GM23338 (cell line): ENCODE data around the gene KCNAB2. TPM values are rescaled to one million over a fixed set of nuclear protein-coding genes. Genes with fewer than 3 reads are reported as not detected.

Source experiments
- ETS1 ChIP-seq: IDR thresholded peaks from 2 replicates; pipeline ENCODE4 v1.6.1; 2016; ENCODE audit warnings: antibody characterized with exemption
- JUNB ChIP-seq: IDR thresholded peaks from one replicate; pipeline ENCODE4 v1.6.1; 2016; ENCODE audit warnings: antibody characterized with exemption; ENCODE audit not compliant: unreplicated experiment
- POLR2AphosphoS5 ChIP-seq: IDR thresholded peaks from 2 replicates; pipeline ENCODE4 v1.6.1; 2016; ENCODE audit warnings: antibody characterized with exemption, low read depth
- ZNF462 ChIP-seq: fragments of 250-450 bp; sonication (Bioruptor Pico); IDR thresholded peaks from 2 replicates; pipeline ENCODE4 v1.5.0; 2020; ENCODE audit warnings: mild to moderate bottlenecking, moderate library complexity
- polyA plus RNA-seq: library from polyadenylated mRNA; unstranded; fragments of >200 nt; fragmentation: Nextera tagmentation; extraction: Ambion mirVana; gene quantifications from 2 replicates; pipeline ENCODE4 v1.2.1, GENCODE V29; 2016
- total RNA-seq: library from RNA; depleted of rRNA; stranded (reverse); fragments of >200 nt; shearing (Covaris generic); gene quantifications from 2 replicates; pipeline ENCODE4 v1.2.3, GENCODE V29; 2014; rRNA removed

KCNAB2 gene
- total and polyA plus RNA-seq, 2 experiments from 2014 or later: 3.0 to 3.7 TPM

- TF ChIP-seq ZNF462 (CRISPR knock-in tag): no peak
- TF ChIP-seq JUNB: no peak
- no peak for TF ChIP-seq ETS1
- no peak for TF ChIP-seq POLR2AphosphoS5
Measured at GRCh38 chr1:6150006-6150938, 104.6 kb downstream of the KCNAB2 start (continued).

Other genes starting within 250 kb of the KCNAB2 start
- 8.6 and 12.4 TPM in 2 replicates for gene NPHP4, start 53.5 kb upstream of the KCNAB2 start, total RNA-seq
- gene NPHP4, start 53.5 kb upstream of the KCNAB2 start, polyA plus RNA-seq: 2.4 and 2.5 TPM in 2 replicates
- 1.0 and 1.4 TPM in 2 replicates for gene CHD5, start 134.4 kb downstream of the KCNAB2 start, total RNA-seq
- 0.32 and 0.45 TPM in 2 replicates for gene CHD5, start 134.4 kb downstream of the KCNAB2 start, polyA plus RNA-seq
- 145 and 149 TPM in 2 replicates for gene RPL22, start 153.7 kb downstream of the KCNAB2 start, total RNA-seq
- 818 and 851 TPM in 2 replicates for gene RPL22, start 153.7 kb downstream of the KCNAB2 start, polyA plus RNA-seq
- 1.5 and 2.9 TPM in 2 replicates for gene RNF207, start 160.2 kb downstream of the KCNAB2 start, total RNA-seq
- gene RNF207, start 160.2 kb downstream of the KCNAB2 start, polyA plus RNA-seq: 1.3 and 1.7 TPM in 2 replicates
- gene ICMT, start 190.1 kb downstream of the KCNAB2 start, total RNA-seq: 131 and 145 TPM in 2 replicates
- gene ICMT, start 190.1 kb downstream of the KCNAB2 start, polyA plus RNA-seq: 25.6 and 27.8 TPM in 2 replicates
- 49.7 and 50.4 TPM in 2 replicates for gene HES3, start 198.3 kb downstream of the KCNAB2 start, total RNA-seq
- 7.1 and 7.7 TPM in 2 replicates for gene HES3, start 198.3 kb downstream of the KCNAB2 start, polyA plus RNA-seq
- gene GPR153, start 215.2 kb downstream of the KCNAB2 start, total RNA-seq: 8.8 and 9.0 TPM in 2 replicates
- 1.3 and 1.9 TPM in 2 replicates for gene GPR153, start 215.2 kb downstream of the KCNAB2 start, polyA plus RNA-seq